Measurements from ENCODE around the gene ERG. TPM values are rescaled to one million over a fixed set of nuclear protein-coding genes. Genes with fewer than 3 reads are reported as not detected.

Gene ERG
- total and polyA plus RNA-seq, 2 of the 8 experiments (the other 6 are each of a cell fraction or from before 2014, with no cell fraction given), result 1.0 to 3.0 TPM

DNA sequence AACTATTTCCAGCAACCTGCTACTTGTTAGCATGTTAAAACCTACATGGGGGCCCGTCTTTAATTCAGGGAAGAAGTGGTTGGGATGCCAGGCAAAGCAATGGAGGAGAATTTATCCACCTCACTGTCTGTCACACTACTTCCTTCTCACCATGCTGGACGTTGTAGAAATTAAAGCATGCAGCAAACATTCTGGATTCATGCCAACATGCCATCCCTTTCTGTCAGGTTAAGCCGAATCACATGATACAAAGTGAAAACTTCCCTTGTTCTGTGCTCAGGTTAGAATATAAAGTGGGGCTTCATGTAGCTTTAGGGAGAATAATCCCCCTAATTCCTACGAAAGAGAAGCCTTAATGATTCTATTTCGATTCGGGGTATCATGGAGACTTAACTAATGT lies 95.5 kb downstream of the ERG start (continued):
- TF ChIP-seq, protein P1, sequence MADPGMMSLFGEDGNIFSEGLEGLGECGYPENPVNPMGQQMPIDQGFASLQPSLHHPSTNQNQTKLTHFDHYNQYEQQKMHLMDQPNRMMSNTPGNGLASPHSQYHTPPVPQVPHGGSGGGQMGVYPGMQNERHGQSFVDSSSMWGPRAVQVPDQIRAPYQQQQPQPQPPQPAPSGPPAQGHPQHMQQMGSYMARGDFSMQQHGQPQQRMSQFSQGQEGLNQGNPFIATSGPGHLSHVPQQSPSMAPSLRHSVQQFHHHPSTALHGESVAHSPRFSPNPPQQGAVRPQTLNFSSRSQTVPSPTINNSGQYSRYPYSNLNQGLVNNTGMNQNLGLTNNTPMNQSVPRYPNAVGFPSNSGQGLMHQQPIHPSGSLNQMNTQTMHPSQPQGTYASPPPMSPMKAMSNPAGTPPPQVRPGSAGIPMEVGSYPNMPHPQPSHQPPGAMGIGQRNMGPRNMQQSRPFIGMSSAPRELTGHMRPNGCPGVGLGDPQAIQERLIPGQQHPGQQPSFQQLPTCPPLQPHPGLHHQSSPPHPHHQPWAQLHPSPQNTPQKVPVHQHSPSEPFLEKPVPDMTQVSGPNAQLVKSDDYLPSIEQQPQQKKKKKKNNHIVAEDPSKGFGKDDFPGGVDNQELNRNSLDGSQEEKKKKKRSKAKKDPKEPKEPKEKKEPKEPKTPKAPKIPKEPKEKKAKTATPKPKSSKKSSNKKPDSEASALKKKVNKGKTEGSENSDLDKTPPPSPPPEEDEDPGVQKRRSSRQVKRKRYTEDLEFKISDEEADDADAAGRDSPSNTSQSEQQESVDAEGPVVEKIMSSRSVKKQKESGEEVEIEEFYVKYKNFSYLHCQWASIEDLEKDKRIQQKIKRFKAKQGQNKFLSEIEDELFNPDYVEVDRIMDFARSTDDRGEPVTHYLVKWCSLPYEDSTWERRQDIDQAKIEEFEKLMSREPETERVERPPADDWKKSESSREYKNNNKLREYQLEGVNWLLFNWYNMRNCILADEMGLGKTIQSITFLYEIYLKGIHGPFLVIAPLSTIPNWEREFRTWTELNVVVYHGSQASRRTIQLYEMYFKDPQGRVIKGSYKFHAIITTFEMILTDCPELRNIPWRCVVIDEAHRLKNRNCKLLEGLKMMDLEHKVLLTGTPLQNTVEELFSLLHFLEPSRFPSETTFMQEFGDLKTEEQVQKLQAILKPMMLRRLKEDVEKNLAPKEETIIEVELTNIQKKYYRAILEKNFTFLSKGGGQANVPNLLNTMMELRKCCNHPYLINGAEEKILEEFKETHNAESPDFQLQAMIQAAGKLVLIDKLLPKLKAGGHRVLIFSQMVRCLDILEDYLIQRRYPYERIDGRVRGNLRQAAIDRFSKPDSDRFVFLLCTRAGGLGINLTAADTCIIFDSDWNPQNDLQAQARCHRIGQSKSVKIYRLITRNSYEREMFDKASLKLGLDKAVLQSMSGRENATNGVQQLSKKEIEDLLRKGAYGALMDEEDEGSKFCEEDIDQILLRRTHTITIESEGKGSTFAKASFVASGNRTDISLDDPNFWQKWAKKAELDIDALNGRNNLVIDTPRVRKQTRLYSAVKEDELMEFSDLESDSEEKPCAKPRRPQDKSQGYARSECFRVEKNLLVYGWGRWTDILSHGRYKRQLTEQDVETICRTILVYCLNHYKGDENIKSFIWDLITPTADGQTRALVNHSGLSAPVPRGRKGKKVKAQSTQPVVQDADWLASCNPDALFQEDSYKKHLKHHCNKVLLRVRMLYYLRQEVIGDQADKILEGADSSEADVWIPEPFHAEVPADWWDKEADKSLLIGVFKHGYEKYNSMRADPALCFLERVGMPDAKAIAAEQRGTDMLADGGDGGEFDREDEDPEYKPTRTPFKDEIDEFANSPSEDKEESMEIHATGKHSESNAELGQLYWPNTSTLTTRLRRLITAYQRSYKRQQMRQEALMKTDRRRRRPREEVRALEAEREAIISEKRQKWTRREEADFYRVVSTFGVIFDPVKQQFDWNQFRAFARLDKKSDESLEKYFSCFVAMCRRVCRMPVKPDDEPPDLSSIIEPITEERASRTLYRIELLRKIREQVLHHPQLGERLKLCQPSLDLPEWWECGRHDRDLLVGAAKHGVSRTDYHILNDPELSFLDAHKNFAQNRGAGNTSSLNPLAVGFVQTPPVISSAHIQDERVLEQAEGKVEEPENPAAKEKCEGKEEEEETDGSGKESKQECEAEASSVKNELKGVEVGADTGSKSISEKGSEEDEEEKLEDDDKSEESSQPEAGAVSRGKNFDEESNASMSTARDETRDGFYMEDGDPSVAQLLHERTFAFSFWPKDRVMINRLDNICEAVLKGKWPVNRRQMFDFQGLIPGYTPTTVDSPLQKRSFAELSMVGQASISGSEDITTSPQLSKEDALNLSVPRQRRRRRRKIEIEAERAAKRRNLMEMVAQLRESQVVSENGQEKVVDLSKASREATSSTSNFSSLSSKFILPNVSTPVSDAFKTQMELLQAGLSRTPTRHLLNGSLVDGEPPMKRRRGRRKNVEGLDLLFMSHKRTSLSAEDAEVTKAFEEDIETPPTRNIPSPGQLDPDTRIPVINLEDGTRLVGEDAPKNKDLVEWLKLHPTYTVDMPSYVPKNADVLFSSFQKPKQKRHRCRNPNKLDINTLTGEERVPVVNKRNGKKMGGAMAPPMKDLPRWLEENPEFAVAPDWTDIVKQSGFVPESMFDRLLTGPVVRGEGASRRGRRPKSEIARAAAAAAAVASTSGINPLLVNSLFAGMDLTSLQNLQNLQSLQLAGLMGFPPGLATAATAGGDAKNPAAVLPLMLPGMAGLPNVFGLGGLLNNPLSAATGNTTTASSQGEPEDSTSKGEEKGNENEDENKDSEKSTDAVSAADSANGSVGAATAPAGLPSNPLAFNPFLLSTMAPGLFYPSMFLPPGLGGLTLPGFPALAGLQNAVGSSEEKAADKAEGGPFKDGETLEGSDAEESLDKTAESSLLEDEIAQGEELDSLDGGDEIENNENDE (IDR thresholded peaks at IDR 0.05; ENCODE audit: insufficient replicate concordance, low read length), result no peak
- TF ChIP-seq SIRT6 (IDR thresholded peaks at IDR 0.05; ENCODE audit: low read length) (no peak), GTF2F1 (IDR thresholded peaks at IDR 0.05; ENCODE audit: borderline replicate concordance, low read depth, low read length) (no peak), CHD2 (IDR thresholded peaks at IDR 0.05; ENCODE audit: low read length) (no peak), KDM4A (IDR thresholded peaks at IDR 0.05; ENCODE audit: low read depth, low read length, severe bottlenecking) (no peak), CEBPB (IDR thresholded peaks at IDR 0.05; ENCODE audit: low read depth, low read length) (no peak), POLR2AphosphoS5 (IDR thresholded peaks at IDR 0.05; ENCODE audit: low read depth, low read length) (no peak), POLR2A (IDR thresholded peaks at IDR 0.05; ENCODE audit: control extremely low read depth in 1 of 2, low read depth in 2 of 2, low read length in 2 of 2) (no peak), USF2 (IDR thresholded peaks at IDR 0.05; ENCODE audit: low read length) (no peak)
- TF ChIP-seq, protein P2, sequence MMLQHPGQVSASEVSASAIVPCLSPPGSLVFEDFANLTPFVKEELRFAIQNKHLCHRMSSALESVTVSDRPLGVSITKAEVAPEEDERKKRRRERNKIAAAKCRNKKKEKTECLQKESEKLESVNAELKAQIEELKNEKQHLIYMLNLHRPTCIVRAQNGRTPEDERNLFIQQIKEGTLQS (IDR thresholded peaks at IDR 0.05; ENCODE audit: insufficient read depth, low read depth, low read length), result no peak

Data from H1 (cell line).